ENCODE data around the gene SPOCK1. TPM values are rescaled to one million over a fixed set of nuclear protein-coding genes. Genes with fewer than 3 reads are reported as not detected.

Gene SPOCK1
- total RNA-seq, 2 donors from 2014 or later = 75.0 to 213 TPM

DNA sequence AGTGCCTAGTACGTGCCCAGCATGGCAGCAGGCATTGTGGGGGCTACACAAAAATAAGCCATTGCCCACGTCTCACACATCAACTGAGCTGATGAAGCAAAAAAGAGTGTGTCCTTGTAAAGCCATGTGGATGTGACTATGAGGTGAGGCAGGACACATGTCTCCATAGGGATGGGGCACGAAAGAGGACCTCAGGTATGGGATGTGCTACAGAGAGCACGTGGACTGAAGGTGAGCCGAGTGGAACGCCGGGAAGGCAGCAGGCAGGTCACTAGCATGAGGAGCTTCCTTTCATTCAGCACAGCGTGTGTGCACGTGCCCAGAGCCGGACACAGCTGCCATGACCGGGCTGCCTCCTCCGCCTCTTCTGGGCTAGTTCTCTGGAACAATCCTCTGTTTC lies 429.8 kb downstream of the SPOCK1 start:
- intact Hi-C loops (cut with DNase I) = no loop called here
- no peak for ATAC-seq
- DNase-seq = no peak

DNA sequence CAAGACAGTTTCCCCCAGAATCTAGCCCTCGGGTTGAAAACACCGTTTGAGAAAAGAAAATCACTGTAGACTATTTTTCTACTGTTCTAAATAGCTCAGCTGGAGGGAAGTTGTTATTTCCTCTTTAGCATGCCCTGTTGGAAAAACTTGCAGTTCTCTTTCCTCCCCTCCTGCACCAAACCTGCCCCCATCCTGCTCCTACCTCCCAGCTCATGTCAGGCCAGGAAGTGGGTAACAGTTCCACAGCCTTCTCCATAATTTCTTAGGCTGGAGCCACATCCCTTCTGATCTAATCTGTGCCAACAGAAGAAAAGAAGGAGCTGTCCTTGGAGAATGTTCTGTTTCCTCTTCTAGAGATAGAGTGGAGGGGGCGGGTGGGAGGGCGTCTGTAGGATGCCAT lies 437.7 kb downstream of the SPOCK1 start:
- intact Hi-C loops (cut with DNase I) = no loop called here
- ATAC-seq (no peak), DNase-seq (no peak)

DNA sequence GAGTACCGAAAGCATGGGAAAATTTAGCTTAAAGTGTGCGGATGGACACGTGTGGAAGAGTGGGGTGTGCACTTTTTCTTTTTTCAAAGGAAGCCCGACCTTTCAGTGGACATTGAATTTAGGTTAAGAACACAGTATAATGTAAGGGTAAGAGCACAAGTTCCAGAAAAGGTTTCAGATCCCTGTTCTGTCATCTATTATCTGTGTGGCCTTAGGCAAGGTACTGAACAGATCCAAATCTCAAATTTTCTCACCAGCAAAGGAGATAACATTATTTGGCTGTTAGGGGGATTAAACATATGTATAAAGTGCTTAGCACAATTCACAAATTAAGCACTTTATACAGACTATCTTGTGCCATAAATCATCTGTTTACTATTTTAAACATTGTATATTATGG lies 441.0 kb downstream of the SPOCK1 start:
- intact Hi-C loops (cut with DNase I) = loop anchor here in 1 of 2 donors (10.0 kb wide), 1 partner anchor 253 kb away; no protein-coding TSS in a partner anchor
- ATAC-seq = no peak

DNA sequence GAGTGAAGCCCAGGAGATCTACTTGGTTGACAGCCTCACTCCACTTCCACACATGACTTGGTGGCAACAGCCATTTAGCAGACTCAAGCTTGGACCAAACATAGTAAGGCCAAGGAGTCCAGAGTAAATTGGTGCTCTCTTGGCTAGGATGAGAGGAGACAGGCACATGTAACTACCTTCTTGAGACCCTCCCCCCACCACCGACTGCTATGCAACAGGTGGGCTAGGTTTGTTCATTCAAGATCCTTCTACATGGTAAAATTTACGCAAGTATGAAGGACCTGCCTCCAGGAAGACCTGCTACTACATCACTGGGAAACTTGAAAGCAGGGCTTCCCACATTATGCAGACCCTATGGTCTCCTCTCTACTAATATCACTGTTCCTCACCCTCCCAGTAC lies 442.4 kb downstream of the SPOCK1 start:
- ATAC-seq (no peak), DNase-seq (no peak)
- intact Hi-C loops (cut with DNase I) = loop anchor here in 1 of 2 donors (10.0 kb wide), 1 partner anchor 252 kb away; no protein-coding TSS in a partner anchor

More for the DNA sequence above, 441.0 kb downstream of the SPOCK1 start:
- no peak for DNase-seq

DNA sequence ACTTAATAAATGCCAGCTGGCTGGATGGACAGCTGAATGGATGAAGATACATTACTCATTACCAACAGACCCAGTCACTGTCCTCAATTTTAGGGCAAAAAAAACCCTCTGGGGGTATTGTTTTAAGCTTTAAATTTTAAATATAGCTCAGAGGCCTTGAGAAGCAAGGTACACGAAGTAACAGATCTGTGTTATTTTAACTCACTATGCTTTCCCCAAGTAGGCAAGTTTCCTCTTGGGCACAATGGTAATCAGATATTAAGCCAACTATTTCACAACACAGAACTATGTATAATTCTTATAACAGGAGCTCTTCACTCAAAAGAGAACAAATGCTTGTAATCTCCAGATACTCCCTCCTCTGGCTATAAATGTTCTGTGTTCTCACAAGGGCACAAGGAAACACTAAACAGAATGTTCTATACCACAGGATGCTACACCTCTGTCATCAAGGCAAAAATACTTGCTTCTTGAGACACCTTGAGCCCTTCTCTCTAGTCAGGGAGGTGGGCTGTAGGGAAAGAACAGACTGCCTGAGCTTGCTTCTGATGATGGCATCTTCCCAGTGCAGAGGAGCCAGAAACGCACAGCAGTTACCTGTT lies 443.8 kb downstream of the SPOCK1 start:
- ATAC-seq (no peak), DNase-seq (no peak)
- intact Hi-C loops (cut with DNase I) = loop anchor here in 1 of 2 donors (10.0 kb wide), 1 partner anchor 251 kb away; no protein-coding TSS in a partner anchor

DNA sequence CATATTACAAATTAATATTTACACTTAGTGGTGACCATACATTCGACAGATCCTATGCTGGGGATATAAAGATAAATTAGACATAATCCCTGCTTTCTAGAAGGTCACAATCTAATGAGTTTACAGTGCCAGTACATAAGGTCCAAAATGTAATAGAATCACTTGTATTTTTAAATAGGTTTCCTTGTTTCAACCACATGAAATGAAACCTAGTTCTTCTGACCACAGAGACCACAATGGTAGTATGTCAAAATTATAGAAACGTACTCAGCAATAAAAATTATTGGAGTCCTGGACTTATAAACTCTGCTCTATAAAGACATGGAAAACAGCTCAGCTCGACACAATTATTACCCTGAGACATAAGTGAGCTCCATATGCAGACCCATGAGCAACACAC lies 444.3 kb downstream of the SPOCK1 start:
- DNase-seq = no peak
- no peak for ATAC-seq
- intact Hi-C loops (cut with DNase I) = loop anchor here (5.0 to 10.0 kb wide), 2 partner anchors 250 to 252 kb away; no protein-coding TSS in a partner anchor

DNA sequence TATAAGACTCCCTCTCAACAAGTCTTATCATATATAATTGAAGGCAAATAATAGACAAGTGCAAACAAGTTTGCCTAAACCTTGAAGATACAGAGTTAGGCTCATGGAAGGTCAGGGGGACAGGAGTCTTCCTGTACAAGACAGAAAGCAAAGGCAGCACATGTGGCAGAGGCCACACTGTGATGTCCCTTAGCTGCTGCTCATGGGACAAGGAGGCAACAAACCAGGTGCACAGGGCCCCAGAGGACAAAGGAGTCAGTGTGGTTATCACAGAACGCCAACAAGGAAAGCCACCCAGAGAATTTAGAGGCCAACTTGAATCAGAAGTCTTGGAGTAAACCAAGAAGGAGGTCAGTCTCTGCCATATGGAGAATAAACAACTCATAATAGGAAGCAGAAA lies 444.8 kb downstream of the SPOCK1 start:
- ATAC-seq (no peak), DNase-seq (no peak)
- intact Hi-C loops (cut with DNase I) = loop anchor here (5.0 to 10.0 kb wide), 2 partner anchors 250 to 252 kb away; no protein-coding TSS in a partner anchor

DNA sequence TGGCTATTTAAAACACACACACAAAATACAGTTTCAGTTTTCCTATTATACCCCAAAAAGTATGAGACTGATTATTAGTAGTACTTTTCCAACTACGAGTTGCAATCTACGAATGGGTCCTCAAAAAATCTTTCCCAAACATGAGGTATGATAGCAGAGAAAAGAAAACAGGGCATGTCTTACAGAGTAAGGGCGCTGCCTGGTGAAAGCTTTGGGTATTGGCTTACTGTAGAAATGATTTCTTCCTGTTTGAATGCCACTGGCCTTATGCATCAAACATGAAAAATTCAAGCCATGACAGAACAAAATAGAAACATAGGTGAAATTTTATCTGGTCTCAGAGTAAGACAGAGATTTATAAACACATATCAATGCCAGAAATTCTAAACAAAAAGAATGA lies 448.0 kb downstream of the SPOCK1 start:
- ATAC-seq (no peak), DNase-seq (no peak)
- intact Hi-C loops (cut with DNase I) = loop anchor here (5.0 to 10.0 kb wide), 2 partner anchors 246 to 249 kb away; no protein-coding TSS in a partner anchor

DNA sequence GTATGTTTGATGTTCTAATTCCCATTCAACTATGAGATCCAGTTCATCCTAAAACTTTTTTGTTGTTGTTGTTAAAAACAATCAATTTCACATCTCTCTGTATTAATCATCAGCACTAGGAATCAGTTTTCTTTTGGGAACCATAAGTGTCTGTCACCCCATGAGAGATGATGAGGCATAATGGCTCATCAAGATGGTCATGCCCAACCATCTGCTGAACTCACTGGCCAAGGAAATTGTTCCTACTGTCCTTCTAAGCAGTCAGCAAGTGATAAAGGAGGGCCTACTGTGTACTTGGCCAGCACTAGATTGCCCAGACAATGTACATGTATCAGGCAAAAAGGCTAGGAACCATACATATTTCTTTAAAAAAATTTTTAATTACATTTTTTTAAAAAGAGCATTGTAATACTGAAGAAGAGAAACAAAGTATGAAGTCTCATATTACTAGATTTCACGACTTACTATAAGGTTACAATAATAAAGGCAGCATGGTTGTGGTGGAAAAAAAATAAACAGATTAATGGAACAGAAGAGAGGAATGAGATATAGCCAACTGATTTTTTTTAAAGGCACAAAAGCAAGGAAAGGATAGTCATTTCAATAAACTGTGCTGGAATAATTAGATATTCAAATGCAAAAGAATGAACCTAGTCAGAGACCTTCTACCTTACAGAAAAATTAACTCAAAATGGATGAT lies 458.3 kb downstream of the SPOCK1 start:
- ATAC-seq = no peak
- intact Hi-C loops (cut with DNase I) = no loop called here
- DNase-seq = no peak

DNA sequence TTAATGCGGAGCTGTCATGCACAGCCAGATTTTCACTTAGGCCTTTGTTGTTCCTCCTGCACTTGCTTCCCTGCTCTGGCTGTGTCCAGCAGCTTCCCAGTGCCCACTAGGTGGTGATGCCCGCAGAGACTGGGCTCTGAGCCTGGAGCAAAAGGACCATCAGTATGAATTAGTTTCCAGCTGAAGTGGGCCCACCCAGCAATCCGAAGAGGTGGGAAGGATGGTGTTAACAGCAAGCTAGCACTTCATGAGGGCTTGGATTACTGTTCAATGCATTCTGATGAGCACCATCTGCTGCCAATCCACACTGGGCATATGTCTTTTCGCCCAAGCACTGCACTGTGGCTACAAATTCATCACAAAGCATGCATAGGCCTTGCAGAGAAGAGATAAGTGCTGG lies 459.1 kb downstream of the SPOCK1 start:
- no peak for DNase-seq
- intact Hi-C loops (cut with DNase I) = no loop called here

DNA sequence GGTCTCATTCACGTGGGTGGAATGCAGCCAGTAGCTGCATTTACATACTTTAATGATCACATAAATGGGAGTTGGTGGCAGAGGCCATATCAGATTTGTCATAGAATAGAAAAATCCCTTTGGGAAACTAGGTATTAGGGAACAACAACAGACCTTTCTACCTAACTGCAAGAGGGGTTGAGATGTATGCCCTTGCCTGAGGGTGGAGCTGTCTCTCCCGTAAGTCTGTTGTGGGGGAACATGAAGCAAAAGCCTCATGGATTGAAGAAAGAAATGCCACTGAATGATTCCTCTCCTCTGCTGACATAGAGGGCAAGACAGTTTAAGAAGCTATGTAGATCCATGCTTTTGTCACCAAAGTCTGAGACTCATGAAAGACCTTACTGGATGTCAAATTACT lies 461.3 kb downstream of the SPOCK1 start:
- intact Hi-C loops (cut with DNase I) = no loop called here
- DNase-seq = no peak
- no peak for ATAC-seq

More for the DNA sequence above, 459.1 kb downstream of the SPOCK1 start:
- ATAC-seq = peak in 1 of 2 donors; percentile 38

DNA sequence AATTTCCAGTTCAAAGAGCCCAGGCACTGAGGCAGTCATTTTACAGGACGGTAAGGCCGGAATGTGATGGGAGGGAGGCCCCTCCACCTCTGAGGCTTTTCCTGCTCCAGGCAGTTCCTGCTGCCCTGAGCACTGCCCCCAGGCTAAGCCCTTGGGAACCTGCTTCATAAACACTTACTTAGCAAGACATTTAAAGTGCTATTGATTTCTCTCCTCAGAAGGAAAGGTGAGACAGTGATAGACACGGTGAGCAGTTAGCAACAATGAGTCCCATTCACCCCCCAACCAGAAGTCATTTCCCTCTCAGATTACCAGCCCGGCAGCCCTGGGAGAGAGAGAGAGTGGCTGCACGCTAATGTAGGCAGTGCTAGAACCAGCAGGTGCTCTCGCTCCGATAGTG lies 462.5 kb downstream of the SPOCK1 start:
- DNase-seq (no peak), ATAC-seq (no peak)
- intact Hi-C loops (cut with DNase I) = no loop called here

DNA sequence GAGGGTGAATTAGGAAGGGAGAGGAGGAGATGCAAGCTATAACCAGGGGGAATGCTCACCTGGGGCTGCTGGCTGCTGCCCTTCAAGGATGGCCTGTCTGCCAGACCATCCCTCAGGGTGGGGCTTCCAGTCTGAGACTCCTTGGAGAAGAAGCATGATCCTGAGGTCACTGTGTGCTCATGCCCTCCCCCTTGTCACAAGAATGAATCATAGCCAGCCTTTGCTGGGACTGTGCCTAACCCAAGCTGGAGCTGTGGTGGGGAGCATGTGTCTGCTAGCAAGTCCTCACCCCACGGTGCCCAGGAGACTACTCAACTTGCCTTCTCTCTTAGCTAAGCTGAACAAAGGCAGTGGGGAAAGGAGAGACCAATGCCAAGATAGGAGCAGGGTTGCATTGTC lies 463.6 kb downstream of the SPOCK1 start:
- peak in 1 of 2 donors; percentile 80 for ATAC-seq
- intact Hi-C loops (cut with DNase I) = no loop called here
- DNase-seq = no peak

DNA sequence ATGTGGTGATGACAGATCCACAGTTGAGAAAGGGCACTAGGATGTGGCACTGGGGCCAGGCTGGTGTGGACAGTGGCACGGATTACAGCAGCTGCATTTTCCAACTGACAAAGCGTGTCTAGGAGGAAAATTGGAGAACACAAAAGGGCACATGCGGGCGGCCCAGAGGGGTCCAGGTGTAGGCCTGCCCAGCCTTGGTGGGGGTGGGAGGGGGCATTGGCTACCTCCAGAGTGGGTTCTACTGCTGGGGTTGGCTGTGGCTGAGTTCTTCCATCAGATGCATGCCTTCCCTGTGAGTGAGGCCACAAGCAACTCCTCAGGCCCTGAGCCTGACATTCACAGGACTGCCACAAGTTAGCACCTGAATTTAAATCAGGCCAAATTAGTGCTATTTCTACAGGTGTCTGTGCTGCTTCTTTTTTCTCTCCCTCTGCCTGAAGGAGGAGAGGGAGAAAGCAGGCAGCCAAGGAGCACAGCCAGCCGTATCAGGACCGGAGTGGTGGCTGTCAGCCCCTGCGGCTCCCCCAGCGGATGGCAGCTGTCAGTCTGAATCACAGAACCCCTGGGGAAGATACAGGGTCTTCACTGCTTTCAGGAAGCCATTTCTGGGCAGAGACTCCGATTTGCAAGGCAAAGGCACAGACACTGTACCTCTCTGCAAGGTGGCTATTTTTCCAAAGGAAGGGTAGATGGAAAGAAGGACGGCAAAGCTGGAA lies 464.2 kb downstream of the SPOCK1 start:
- DNase-seq (no peak), ATAC-seq (no peak)
- intact Hi-C loops (cut with DNase I) = no loop called here

DNA sequence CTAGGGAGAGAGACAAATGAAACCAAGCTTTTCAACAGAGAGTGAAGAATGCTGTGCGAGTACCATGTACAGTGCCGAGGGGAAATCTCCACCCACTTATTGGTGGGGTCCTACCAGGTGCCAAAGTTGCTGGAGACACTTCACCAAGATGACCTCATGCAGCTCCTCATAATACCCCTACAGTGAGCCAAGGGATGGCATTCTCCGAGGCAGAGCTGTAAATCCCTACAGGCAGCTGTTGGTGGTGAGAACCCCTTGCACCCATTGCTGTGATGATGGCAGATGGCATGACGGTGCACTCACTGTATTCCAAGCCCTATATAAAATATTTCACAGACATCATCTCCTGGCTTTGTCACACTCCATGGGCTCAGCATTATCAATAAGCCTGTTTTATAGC lies 464.9 kb downstream of the SPOCK1 start:
- ATAC-seq (no peak), DNase-seq (no peak)
- intact Hi-C loops (cut with DNase I) = no loop called here

DNA sequence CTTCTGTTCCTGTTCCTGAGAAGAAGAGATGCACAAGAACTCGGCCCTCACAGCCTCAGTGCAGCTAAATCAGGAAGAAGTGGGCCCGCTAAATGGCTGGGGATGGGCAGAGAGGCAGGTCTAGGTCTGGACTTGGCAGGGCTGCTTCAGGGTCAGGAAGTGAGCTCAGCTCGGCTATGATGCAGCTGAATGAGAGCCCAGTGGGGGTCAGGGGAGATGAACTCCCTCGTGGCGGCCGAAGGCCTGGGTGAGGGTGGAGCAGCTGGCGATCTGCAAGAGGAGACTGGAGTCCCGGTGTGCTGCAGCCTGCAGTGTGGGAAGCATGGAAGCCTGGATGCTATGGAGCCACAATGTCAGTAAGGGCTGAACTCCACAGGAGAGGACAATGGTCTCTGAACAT lies 466.2 kb downstream of the SPOCK1 start:
- ATAC-seq (no peak), DNase-seq (no peak)
- intact Hi-C loops (cut with DNase I) = no loop called here

DNA sequence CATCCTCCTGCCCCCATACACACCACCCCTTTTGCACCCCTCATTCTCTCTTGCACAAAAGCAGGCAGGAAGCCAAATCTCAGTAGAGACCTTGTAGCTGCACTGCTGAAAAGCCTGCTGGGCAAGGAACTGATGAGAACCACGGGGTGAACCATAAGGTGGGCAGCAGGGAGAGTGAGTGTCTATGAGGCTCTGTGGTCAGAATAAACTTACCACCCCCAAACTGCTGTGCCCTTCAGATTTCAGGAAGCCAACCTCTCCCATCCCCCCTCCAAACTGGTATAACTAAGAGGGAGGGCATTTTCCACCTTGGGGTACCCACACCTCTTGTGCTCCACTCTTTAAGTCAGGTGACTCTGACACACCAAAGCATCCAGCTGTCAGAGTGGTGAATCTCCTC lies 471.4 kb downstream of the SPOCK1 start:
- DNase-seq (no peak), ATAC-seq (no peak)
- intact Hi-C loops (cut with DNase I) = no loop called here

DNA sequence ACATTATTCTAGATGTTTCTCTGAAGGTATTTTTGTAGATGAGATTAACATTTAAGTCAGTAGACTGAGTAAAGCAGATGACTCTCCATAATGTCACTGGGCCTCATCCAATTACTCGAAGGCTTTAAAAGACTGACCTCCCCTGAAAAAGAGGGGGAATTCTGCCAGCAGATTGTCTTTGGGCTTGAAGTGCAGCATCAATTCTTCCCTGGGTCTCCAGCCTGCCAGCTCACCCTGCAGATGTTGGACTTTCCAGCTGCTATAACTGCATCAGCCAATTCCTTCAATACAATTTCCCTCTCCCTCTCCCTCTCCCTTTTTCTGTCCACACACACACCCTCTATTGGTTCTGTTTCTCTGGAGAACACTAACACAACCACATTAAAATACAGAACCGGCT lies 472.8 kb downstream of the SPOCK1 start:
- DNase-seq = no peak
- intact Hi-C loops (cut with DNase I) = no loop called here
- no peak for ATAC-seq

DNA sequence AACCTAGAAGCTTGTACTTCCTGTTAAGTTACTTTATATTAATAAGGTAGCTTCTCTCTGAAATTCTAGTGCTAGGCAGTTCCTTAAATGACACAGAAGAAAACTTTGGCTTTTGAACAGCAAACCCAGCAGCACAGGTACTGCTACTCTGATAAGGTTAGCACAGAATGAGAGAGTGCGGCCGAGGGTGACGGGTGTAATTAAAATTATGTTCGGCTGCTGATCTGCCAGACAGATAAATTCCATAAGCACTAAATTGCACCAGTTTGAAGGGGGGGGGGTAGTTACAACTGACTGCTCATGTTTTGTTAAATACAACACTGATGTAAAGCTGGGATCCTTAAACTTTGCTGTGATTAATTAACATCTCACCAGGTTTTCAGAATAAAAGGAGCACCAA lies 475.1 kb downstream of the SPOCK1 start:
- intact Hi-C loops (cut with DNase I) = no loop called here
- ATAC-seq (no peak), DNase-seq (no peak)

DNA sequence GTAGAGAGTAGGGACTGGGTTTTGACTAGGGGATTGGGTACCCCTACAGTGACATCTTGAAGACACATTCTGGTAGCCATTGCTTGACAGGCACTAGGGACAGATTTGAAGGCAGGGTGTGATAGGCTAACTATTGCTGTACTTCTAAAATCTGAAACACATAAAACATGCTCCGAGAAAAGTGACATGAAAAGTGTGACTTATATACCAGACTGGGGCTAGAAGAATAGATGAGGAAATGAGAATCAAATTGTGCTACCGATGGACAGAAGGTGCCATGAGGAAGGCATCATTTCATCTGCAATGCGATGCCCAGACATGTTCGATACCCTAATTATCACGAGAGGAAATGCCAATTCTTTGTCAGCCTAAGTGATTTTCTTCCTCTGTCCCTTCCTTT lies 475.8 kb downstream of the SPOCK1 start:
- ATAC-seq = no peak
- intact Hi-C loops (cut with DNase I) = no loop called here
- no peak for DNase-seq

All from left cardiac atrium (tissue), 4 donors.